HG03575 (cell line): Measurements from ENCODE around the gene SKA3.
"Not testable (repeated sequence)": the region's sequence is repeated elsewhere in the genome, so short reads cannot be mapped to it uniquely, and the experiment has no call there.

Experiments used
- ATAC-seq: cut with Tn5 transposase; IDR thresholded peaks from one replicate; pipeline ENCODE4 v1.9.1; 2021; ENCODE audit not compliant: unreplicated experiment, insufficient number of reproducible peaks, low FRiP score; ENCODE audit errors: extremely low read depth

Gene SKA3

DNA sequence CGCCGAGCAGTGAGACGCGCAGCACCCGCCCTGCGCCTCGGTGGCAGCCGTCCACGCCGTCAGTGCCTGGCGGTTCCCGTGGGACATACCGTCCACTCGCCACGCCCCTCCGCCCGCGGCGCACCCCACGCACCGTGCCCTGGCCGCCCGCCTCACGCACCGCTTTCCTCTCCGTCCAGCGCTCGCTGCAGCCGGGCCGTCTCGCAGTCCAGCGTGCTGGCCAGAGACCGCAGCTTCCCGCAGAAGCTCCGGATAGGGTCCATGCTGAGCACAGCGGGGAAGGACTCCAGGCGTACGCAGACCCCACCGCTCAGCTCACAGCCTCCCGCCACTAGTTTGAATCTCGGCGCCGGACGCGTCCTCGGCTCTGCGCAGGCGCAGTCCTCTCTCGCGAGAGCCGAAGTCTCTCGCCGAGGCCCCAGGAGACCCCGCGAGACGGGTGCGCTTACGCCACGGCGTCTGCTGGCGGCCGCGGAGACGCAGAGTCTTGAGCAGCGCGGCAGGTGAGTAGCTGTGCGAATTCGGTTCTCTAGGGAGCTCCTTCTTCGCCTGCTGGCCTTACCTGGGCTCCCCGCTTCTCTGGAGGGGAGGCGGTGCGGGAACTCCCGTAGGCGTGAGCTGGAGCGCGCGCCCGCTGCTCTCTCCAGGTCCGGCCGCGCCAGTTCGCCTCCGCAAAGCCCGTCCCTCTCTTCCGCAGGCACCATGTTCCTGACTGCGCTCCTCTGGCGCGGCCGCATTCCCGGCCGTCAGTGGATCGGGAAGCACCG is at the start of gene SKA3, which contains the start of gene MRPL57:
Gene SKA3, minus strand, starts transcription at position 338 of the 767 bp plus-strand sequence. Its CDS starts 75 bp downstream, at position 263.
Gene MRPL57, plus strand, starts transcription at position 444 of the 767 bp plus-strand sequence. Its CDS starts 259 bp downstream, at position 703.
- peak; percentile 55 for ATAC-seq

DNA sequence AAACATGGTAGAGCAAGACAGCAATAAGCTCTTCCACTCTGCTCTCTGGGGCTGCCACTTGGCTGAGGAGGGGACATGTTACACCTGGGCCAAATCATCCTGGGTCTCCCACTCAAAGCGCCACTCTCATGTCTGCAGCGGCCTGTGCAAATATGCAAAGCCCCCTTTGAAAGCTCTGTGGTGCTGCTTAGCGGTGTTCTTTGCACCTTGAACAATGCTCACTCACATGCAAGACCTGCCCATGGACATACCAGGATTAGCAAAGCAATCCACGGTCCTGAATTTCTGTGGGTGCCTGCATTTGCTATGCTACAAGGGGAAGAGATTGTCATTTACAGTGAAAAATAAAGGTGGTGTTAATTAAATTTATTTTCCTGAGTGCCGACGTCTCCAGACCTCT is 48.7 kb upstream of the SKA3 start:
- ATAC-seq: no peak

DNA sequence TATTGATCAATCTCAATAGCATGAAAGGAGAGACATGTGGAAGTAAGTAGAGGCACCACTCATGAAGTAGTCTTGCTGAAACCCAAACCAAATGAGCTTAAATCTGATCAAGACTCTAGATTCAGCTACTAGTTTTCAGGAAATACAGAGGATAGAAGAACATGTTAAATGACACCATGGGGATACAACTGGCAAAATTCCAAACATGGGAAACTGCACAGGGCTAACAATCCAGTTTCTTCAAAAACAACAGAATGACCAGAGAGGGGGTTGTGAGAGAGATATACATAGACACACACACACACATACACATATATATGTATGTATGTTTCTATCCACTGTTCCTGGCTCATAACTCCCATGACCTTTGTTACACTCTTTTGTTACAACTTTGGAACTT is 44.9 kb upstream of the SKA3 start:
- ATAC-seq: no peak

DNA sequence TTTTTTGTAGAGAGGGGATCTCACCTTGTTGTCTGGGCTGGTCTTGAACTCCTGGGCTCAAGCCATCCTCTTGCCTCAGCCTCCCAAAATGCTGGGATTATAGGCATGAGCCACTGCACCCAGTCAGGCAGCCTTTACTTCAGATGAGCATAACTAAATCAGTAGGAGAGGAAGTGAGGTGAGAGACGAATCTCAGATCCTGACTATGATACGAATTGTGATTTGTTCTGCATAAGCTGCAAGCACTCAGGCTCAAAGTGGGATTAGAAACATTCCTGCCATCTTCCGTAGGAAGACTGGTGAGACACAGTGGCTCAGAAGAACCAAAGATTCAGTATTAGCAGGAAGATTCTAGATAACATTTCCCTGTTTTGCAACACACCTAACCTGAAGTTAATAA is 43.4 kb upstream of the SKA3 start:
- not testable (repeated sequence) for ATAC-seq

DNA sequence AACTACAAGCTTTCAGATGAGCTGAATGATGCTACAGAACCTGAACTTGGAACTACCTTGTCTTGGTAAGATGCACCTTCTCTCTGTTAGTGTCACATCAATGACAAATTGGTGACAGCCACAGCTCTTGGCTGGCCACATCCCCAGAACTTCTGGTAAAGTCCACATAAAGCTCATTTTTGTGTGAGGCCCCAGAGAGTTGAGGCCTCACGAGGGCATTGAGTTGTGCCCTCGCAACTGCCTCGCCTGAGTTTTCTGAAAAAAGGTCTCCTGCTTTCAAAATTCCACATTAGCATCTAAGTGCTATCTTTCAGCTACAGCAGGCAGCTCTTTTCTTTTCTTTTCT is 42.7 kb upstream of the SKA3 start:
- no peak for ATAC-seq

- peak; percentile 90 for ATAC-seq
Observed at GRCh38 chr13:21218351-21219035, 42.1 kb upstream of the SKA3 start.

DNA sequence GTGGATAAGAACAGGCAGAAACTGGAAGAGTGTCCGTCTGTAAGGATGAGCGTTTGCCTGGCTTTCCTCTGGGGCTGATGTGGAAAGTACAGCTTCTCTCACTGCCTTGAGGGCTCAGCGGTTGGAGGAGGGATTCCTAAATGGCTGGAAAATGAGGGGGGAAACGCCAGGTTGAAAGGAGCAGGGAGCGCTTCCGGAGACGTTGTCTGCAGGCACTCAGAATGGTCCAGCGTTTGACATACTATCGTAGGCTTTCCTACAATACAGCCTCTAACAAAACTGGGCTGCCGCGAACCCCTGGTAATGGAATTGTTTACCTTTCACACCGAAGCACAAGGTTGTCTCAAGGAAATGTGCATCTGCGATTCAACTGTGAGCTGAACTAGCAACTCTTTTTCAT is 40.0 kb upstream of the SKA3 start:
- ATAC-seq: no peak

DNA sequence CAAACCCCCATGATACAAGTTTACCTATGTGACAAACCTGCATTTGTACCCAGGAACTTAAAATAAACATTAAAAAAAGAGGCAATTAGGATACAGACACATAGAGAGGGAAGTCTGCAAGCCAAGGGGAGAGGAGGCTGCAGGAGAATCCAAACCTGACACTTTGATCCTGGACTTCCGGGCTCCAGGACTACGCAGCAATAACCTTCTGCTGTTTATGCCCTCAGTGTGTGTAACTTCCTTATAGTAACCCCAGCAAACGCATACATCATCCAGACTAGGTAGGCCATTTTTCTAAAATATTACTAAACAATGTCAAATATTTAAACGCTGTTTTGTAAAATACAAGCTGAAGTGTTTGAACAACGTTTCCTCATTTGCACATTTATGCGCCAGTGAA is 39.1 kb upstream of the SKA3 start:
- ATAC-seq: not testable (repeated sequence)

GRCh38 chr13:21212138-21212775 is 35.9 kb upstream of the SKA3 start:
- ATAC-seq: no peak

- no peak for ATAC-seq
Observed at GRCh38 chr13:21208652-21209154, 32.4 kb upstream of the SKA3 start.

DNA sequence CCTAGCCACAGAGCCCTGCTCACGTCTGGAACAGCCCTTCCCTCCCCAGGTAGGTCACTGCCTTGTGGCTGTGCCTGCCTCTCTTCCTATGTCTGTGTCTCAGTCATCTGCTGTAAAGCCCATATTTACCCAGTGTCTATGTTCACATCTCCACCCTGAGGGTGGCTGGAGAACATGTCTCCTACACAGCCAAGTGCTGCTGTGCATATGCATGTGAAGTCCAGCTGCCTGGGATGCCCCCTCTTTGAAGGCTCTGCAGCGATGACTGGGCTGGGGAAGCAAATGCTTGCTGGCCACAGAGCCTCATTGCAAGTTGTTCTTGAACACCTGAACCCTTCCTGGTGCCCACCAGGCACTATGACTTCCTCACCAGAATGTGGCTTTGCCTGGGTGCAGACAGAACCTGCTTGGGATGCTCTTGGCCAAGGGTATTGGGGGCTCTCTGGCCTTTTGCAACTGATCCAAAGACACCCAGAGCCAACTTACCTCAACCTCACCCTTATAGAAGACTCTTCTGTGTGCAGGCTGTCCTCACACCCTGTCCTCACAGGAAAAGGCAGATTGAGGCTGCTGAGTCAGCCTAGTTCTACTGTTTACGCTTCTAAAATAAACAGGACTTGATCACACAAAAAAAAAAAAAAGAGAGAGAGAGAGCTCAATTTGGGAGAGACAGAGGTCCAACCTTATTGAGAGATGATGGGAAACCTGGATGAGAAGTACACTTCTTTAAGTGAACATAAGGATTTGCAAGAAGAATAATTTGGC is 26.6 kb upstream of the SKA3 start:
- ATAC-seq: no peak

GRCh38 chr13:21201456-21202190 is 25.3 kb upstream of the SKA3 start:
- ATAC-seq: not testable (repeated sequence)

DNA sequence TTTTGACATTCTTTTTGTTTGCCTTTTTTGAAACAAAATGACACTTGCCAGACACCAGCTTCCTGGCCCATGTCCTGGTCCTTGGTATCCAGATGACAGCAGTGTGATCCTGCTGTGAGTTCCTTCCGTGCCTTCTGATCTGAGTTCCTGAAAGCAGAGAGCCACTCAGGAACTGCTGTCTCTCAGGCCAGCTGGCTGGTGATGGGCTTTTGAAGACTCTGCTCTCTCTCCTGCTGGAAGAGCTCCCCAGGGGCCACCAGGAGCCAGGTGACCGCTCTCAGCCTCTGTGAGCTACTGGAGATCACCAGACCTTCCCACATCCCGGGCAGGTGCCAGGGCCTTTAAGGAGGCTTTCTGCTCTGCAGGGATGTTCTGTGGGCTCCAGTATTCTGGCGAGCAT is 22.0 kb upstream of the SKA3 start:
- not testable (repeated sequence) for ATAC-seq

GRCh38 chr13:21197606-21198225 is 21.4 kb upstream of the SKA3 start:
- not testable (repeated sequence) for ATAC-seq

- not testable (repeated sequence) for ATAC-seq
Observed at GRCh38 chr13:21194756-21195155, 18.4 kb upstream of the SKA3 start.

DNA sequence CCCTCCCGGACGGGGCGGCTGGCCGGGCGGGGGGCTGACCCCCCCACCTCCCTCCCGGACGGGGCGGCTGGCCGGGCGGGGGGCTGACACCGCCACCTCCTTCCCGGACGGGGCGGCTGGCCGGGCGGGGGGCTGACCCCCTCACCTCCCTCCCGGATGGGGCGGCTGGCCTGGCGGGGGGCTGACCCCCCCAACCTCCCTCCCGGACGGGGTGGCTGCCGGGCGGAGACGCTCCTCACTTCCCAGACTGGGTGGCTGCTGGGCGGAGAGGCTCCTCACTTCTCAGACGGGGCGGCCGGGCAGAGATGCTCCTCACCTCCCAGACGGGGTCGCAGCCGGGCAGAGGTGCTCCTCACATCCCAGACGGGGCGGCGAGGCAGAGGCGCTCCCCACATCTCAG is 10.1 kb upstream of the SKA3 start:
- not testable (repeated sequence) for ATAC-seq

- ATAC-seq: no peak
Observed at GRCh38 chr13:21181671-21182070, 5.3 kb upstream of the SKA3 start.

DNA sequence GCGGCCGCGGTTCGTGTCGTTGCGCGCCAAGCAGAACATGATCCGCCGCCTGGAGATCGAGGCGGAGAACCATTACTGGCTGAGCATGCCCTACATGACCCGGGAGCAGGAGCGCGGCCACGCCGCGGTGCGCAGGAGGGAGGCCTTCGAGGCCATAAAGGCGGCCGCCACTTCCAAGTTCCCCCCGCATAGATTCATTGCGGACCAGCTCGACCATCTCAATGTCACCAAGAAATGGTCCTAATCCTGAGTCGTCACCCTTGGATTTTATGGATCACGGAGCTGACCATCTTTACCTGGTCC is 581 bp upstream of the SKA3 start:
- no peak for ATAC-seq
